ENCODE measurements around the gene UTP3.
"Not testable (repeated sequence)": the region's sequence is repeated elsewhere in the genome, so short reads cannot be mapped to it uniquely, and the experiment has no call there.

- not testable (repeated sequence) for TF ChIP-seq POLR2A, CTCF, EP300 (IDR thresholded peaks at IDR 0.05)
These were observed 6.2 kb upstream of the UTP3 start for GRCh38 chr4:70682142-70682541.

Measured in ovary (tissue), 3 donors.